GM21360 (cell line): ENCODE data around the gene PLEKHB2.
A peak's percentile ranks its signal among the peaks of the same experiment; 100 is the strongest.
"Not testable (repeated sequence)": the region's sequence is repeated elsewhere in the genome, so short reads cannot be mapped to it uniquely, and the experiment has no call there.

Experiments used
- ATAC-seq: cut with Tn5 transposase; IDR thresholded peaks from one replicate; pipeline ENCODE4 v1.9.1; 2021; ENCODE audit warnings: mild to moderate bottlenecking, moderate library complexity; ENCODE audit not compliant: unreplicated experiment

PLEKHB2 gene

GRCh38 chr2:131105156-131105949, at the start of gene PLEKHB2:
Gene PLEKHB2, plus strand, starts transcription at chr2:131105336. Its CDS starts 15,606 bp downstream, at chr2:131120942.
- ATAC-seq, result peak; percentile 73

GRCh38 chr2:131056204-131056931, 48.8 kb upstream of the PLEKHB2 start:
- no peak for ATAC-seq

GRCh38 chr2:131056932-131057287, 48.2 kb upstream of the PLEKHB2 start:
- ATAC-seq, result no peak

GRCh38 chr2:131058214-131058843, 46.8 kb upstream of the PLEKHB2 start:
- no peak for ATAC-seq

- no peak for ATAC-seq
Measured at GRCh38 chr2:131058920-131059319, 46.2 kb upstream of the PLEKHB2 start.

- no peak for ATAC-seq
Measured at GRCh38 chr2:131063501-131064283, 41.4 kb upstream of the PLEKHB2 start.

- ATAC-seq, result no peak
Measured at GRCh38 chr2:131064589-131065512, 40.3 kb upstream of the PLEKHB2 start.

GRCh38 chr2:131067465-131068125, 37.5 kb upstream of the PLEKHB2 start:
- ATAC-seq, result no peak

- ATAC-seq, result not testable (repeated sequence)
Measured at GRCh38 chr2:131068172-131068571, 37.0 kb upstream of the PLEKHB2 start.

- not testable (repeated sequence) for ATAC-seq
Measured at GRCh38 chr2:131075578-131075977, 29.6 kb upstream of the PLEKHB2 start.

- no peak for ATAC-seq
Measured at GRCh38 chr2:131076707-131077106, 28.4 kb upstream of the PLEKHB2 start.

- ATAC-seq, result no peak
Measured at GRCh38 chr2:131077182-131077846, 27.8 kb upstream of the PLEKHB2 start.

GRCh38 chr2:131077966-131078365, 27.2 kb upstream of the PLEKHB2 start:
- no peak for ATAC-seq

GRCh38 chr2:131079931-131080330, 25.2 kb upstream of the PLEKHB2 start:
- ATAC-seq, result not testable (repeated sequence)

GRCh38 chr2:131081190-131081589, 23.9 kb upstream of the PLEKHB2 start:
- no peak for ATAC-seq

- no peak for ATAC-seq
Measured at GRCh38 chr2:131085646-131086045, 19.5 kb upstream of the PLEKHB2 start.

- ATAC-seq, result no peak
Measured at GRCh38 chr2:131092458-131093005, 12.6 kb upstream of the PLEKHB2 start.

GRCh38 chr2:131093006-131093695, 12.0 kb upstream of the PLEKHB2 start, which contains the start of gene FAM168B:
Gene FAM168B, minus strand, starts transcription at chr2:131093460. Its CDS starts 10,814 bp downstream, at chr2:131082646.
- ATAC-seq, result peak; percentile 78
